ENCODE data around the gene BIRC7. TPM values are rescaled to one million over a fixed set of nuclear protein-coding genes. Genes with fewer than 3 reads are reported as not detected.

BIRC7 gene
- total and polyA plus RNA-seq, 2 of the 4 experiments (the other 2 are of a cell fraction): not detected

GRCh38 chr20:63279931-63280330 is 44.2 kb downstream of the BIRC7 start:
- H3K4me2 ChIP-seq (ENCODE audit: low read depth, low read length): no peak overlapping the region
- no TSS peak for BruUV-seq (replicated peaks)
- no peaks in the 10 kb centered on the region for H3K9me1 ChIP-seq (ENCODE audit: insufficient read depth, low read length)
- POLR2A ChIA-PET (ENCODE audit: unreplicated experiment): no interaction called here
- H2AK9ac ChIP-seq (replicated peaks; ENCODE audit: low read depth, low read length, poor library complexity): no peak overlapping the region
- WGBS, 2 experiments (ENCODE audit: extremely low coverage in 2 of 2, insufficient read length in 1 of 2): 92% methylated on average over 6 of the region's 15 CpGs; no CpG with 5 or more reads in 1 of the 2 experiments
- no peak overlapping the region for H4K8ac ChIP-seq (ENCODE audit: low read depth in 2 of 2, low read length in 2 of 2)
- H3K14ac ChIP-seq (replicated peaks; ENCODE audit: low read depth, low read length): no peak overlapping the region
- TF ChIP-seq RFX5 (IDR thresholded peaks at IDR 0.05; ENCODE audit: low read depth, low read length): no peak
- no peak for TF ChIP-seq MXI1 (IDR thresholded peaks at IDR 0.05; ENCODE audit: borderline replicate concordance, low read depth, low read length)
- no peak for TF ChIP-seq CTCF (conservative IDR thresholded peaks at IDR 0.05; ENCODE audit: low read depth, low read length)
- no peak for TF ChIP-seq SMC3 (IDR thresholded peaks at IDR 0.05; ENCODE audit: low read depth, low read length)
- TF ChIP-seq ELK1 (IDR thresholded peaks at IDR 0.05; ENCODE audit: borderline replicate concordance, low read depth, low read length): no peak
- DNase-seq (no peak), ATAC-seq (ENCODE audit: low read depth) (no peak)
- no peak overlapping the region for H3K18ac ChIP-seq (ENCODE audit: low read depth, low read length)
- dilution Hi-C loops (cut with HindIII; ENCODE audit: low sequenced_read_pairs, unreplicated experiment) (no loop called here), in situ Hi-C loops (cut with MboI; ENCODE audit: low sequenced_read_pairs) (no loop called here), intact Hi-C loops (cut with micrococcal nuclease) (no loop called here)
- peaks cover 82% of the 10 kb centered on the region for H3K36me3 ChIP-seq (ENCODE audit: control insufficient read depth, insufficient read depth, low read length)
- H4K91ac ChIP-seq (ENCODE audit: insufficient read depth, low read depth, low read length): no peak overlapping the region
- no peak overlapping the region for H3K23ac ChIP-seq (ENCODE audit: low read depth, low read length)
- no peak overlapping the region for H4K5ac ChIP-seq (ENCODE audit: low read depth, low read length)
- no peak overlapping the region for H3K27ac ChIP-seq (ENCODE audit: insufficient read depth, low read length)
- H3K56ac ChIP-seq (ENCODE audit: extremely low read depth, insufficient read depth, low read length): no peak overlapping the region
- no peaks in the 10 kb centered on the region for H3K27me3 ChIP-seq (ENCODE audit: control insufficient read depth, insufficient read depth, low read length)
- no peak overlapping the region for H3K4me3 ChIP-seq (ENCODE audit: insufficient read depth, low read depth, low read length)
- H2BK120ac ChIP-seq (ENCODE audit: low read depth, low read length): no peak overlapping the region
- no peak overlapping the region for H2BK15ac ChIP-seq (ENCODE audit: low read depth, low read length)
- CTCF ChIA-PET: interaction anchor here (1.0 to 1.1 kb wide), 2 partner anchors 30 to 56 kb away, joined by 4 read pairs; no protein-coding TSS in a partner anchor
- no peaks in the 10 kb centered on the region for H3K9me3 ChIP-seq (ENCODE audit: control insufficient read depth, insufficient read depth, low read length)
- H3K4ac ChIP-seq (ENCODE audit: low read depth, low read length): no peak overlapping the region
- no peak overlapping the region for H2BK5ac ChIP-seq (ENCODE audit: low read depth, low read length, poor library complexity, severe bottlenecking)
- H2AFZ ChIP-seq (replicated peaks; ENCODE audit: low read length, poor library complexity): no peak overlapping the region
- H3K4me1 ChIP-seq (ENCODE audit: control insufficient read depth, insufficient read depth, low read length): no peaks in the 10 kb centered on the region
- H3K9ac ChIP-seq (ENCODE audit: low read depth, low read length): no peak overlapping the region
- H3K79me1 ChIP-seq (ENCODE audit: low read depth in 1 of 2, low read length in 2 of 2): peaks cover 18 to 47% of the 10 kb centered on the region in 2 experiments
- no peak overlapping the region for H2AK5ac ChIP-seq (ENCODE audit: low read depth, low read length)
- H4K20me1 ChIP-seq (ENCODE audit: insufficient read depth, low read length): peaks cover 69% of the 10 kb centered on the region
- H2BK20ac ChIP-seq (ENCODE audit: low read depth, low read length): no peak overlapping the region

All from IMR-90 (cell line).